Esophagus squamous epithelium (tissue), 5 donors: ENCODE data around the gene C1QL1. TPM values are rescaled to one million over a fixed set of nuclear protein-coding genes. Genes with fewer than 3 reads are reported as not detected.

ENCODE experiments used
- DNase-seq: peaks from one replicate; lab custom pipeline; 2025; lab: John Stamatoyannopoulos, UW
- H3K27ac ChIP-seq, 4 donors: fragments of 200-600 bp; sonication (generic); one replicate each; pipeline ENCODE4 v1.5.1; 2016 to 2019; ENCODE audit warnings: mild to moderate bottlenecking in 1 of 4
- H3K27me3 ChIP-seq, 4 donors: fragments of 200-600 bp; sonication (generic); 1 replicate in 3 of 4; 2 replicates in 1 of 4; pipeline versions ENCODE4 v1.5.1 to v1.6.0; 2017 to 2021; ENCODE audit warnings: antibody characterized with exemption in 1 of 4
- H3K36me3 ChIP-seq, 3 donors: fragments of 200-600 bp; sonication (generic); one replicate each; pipeline ENCODE4 v1.5.1; 2016 to 2019
- H3K4me1 ChIP-seq, 3 donors: fragments of 200-600 bp; sonication (generic); one replicate each; pipeline ENCODE4 v1.5.1; 2017 to 2019
- H3K4me3 ChIP-seq, 4 donors: fragments of 200-600 bp; sonication (generic); 1 replicate in 3 of 4; 2 replicates in 1 of 4; pipeline ENCODE4 v1.5.1; 2016 to 2019; ENCODE audit warnings: mild to moderate bottlenecking in 2 of 4, moderate library complexity in 1 of 4
- H3K9me3 ChIP-seq, 3 donors: fragments of 200-600 bp; sonication (generic); one replicate each; pipeline ENCODE4 v1.5.1; 2016 to 2019
- POLR2A ChIP-seq, 4 donors: fragments of 450-650 bp; IDR thresholded peaks; one replicate each; pipeline ENCODE4 v1.6.1; 2017; ENCODE audit warnings: antibody characterized with exemption in 4 of 4, mild to moderate bottlenecking in 4 of 4, moderate library complexity in 3 of 4
- WGBS, 2 donors: methylation state at CpG; one replicate each; pipeline ENCODE4 v1.1.5; 2018; 5-methylcytosine and 5-hydroxymethylcytosine counted together
- intact Hi-C: fragments of 100-400 bp; cut with DNase I; formaldehyde crosslinking; loops from one replicate; pipeline ENCODE4 v1.15.0; 2022
- total RNA-seq, 4 donors: library from RNA; depleted of rRNA; stranded (reverse); fragments of >200 nt; gene quantifications; one replicate each; pipeline ENCODE4 v1.1.0, GENCODE V29; 2016
- TF ChIP-seq, protein P1 (sequence below), 6 experiments: fragments of 450-650 bp in 4 of 6; fragments of 200-600 bp in 2 of 6; sonication (generic) in 2 of 6; IDR thresholded peaks; one replicate each; pipeline ENCODE4 v1.5.1; 2016 to 2019; ENCODE audit warnings: antibody characterized with exemption in 6 of 6, mild to moderate bottlenecking in 4 of 6, moderate library complexity in 4 of 6
- donor health status: DM: yes; HTN: yes; CAD: no.

Gene C1QL1
- total RNA-seq: 1 to 10 TPM in 1 of 4 donors, under 1 TPM in 2, not detected in 1; 0.35 to 2.3 (median 0.70) TPM

DNA sequence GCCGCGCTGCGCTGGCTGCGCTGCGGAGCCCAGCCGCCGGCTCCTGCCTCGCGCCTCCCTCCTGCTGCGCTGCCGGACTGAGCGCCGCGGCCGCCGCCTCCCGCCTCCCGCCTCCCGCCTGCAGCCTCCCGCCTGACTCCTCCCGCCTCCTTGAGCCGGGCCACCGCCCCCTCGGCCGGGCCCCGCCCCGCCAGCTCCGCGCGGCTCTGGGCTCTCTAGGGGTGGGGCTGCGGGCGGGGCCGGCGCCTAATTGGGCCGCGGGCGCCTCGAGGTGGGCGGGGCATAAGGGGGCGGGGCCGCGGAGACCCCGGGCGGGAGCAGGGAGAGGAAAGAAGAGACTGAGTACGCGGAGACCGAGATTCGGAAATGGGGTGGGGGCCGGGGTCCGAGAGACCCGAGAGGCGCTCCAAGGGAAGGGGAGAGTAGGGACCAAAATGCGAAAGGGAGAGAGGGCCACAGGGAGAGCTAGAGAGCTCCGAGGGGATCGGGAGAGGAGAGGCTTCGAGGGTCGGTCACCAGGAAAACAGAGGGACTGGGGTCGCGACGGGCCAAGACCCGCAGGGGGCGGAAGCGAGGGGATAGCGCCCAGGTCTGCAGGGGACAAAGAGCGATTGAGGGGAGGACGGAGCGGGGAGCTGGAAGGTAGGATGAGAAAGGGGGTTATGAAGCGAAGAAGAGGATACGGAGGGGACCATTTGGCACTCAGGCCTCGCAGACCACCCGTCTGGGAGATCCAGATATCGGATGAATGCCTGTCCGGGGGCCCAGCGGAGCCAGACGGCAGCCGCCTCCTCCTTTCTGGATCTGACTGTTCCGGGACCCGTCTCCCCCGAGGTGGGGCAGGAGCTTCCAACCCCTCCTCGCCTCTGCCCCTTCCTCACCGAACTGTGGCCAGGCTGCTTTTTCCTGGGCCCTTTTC lies at the start of gene C1QL1:
Gene C1QL1 (minus strand): TSS at position 79 of the 919 bp plus-strand sequence. CDS start 255 bp downstream, outside the sequence.
- peaks cover 10 to 77% (median 19%) of the 10 kb centered on the region in 4 donors for H3K27me3 ChIP-seq
- peak within 1 kb of the TSS in 2 of 4 donors; percentile 1 to 52 for H3K27ac ChIP-seq
- peaks cover 15 to 49% (median 31%) of the 10 kb centered on the region in 3 donors for H3K4me1 ChIP-seq
- H3K4me3 ChIP-seq: peak within 1 kb of the TSS; percentile 27 to 67 (median 46)
- peak; percentile 12 for DNase-seq
- H3K36me3 ChIP-seq: no peaks in the 10 kb centered on the region
- 8% methylated on average over 33 to 38 of the region's 81 CpGs for WGBS, 2 donors
- H3K9me3 ChIP-seq: no peaks in the 10 kb centered on the region
- intact Hi-C loops: no loop called here
- TF ChIP-seq, protein P1, sequence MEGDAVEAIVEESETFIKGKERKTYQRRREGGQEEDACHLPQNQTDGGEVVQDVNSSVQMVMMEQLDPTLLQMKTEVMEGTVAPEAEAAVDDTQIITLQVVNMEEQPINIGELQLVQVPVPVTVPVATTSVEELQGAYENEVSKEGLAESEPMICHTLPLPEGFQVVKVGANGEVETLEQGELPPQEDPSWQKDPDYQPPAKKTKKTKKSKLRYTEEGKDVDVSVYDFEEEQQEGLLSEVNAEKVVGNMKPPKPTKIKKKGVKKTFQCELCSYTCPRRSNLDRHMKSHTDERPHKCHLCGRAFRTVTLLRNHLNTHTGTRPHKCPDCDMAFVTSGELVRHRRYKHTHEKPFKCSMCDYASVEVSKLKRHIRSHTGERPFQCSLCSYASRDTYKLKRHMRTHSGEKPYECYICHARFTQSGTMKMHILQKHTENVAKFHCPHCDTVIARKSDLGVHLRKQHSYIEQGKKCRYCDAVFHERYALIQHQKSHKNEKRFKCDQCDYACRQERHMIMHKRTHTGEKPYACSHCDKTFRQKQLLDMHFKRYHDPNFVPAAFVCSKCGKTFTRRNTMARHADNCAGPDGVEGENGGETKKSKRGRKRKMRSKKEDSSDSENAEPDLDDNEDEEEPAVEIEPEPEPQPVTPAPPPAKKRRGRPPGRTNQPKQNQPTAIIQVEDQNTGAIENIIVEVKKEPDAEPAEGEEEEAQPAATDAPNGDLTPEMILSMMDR (IDR thresholded peaks at IDR 0.05): no peak
- TF ChIP-seq POLR2A (IDR thresholded peaks at IDR 0.05): peak in 1 of 4 donors; percentile 22

DNA sequence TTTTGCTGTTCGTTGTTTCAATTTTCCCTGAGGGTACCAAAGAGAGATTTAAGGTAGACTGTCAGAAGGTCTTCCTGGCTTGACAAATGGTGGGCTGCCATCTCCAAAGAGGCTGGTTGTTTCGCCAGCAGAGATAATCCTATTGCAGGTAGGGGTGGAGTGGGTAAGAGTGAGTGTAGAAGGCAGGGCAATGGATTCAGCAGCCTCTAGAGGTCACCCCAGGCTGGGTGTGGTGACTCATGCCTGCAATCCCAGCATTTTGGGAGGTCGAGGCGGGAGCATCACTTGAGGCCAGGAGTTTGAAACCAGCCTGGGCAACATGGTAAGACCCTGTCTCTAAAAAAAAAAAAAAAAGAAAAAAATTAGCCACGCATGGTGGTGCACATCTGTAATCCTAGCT lies 48.7 kb upstream of the C1QL1 start:
- intact Hi-C loops: loop anchor here (5.0 kb wide), 1 partner anchor 85 kb away; no protein-coding TSS in a partner anchor
- no peak overlapping the region for H3K4me3 ChIP-seq

DNA sequence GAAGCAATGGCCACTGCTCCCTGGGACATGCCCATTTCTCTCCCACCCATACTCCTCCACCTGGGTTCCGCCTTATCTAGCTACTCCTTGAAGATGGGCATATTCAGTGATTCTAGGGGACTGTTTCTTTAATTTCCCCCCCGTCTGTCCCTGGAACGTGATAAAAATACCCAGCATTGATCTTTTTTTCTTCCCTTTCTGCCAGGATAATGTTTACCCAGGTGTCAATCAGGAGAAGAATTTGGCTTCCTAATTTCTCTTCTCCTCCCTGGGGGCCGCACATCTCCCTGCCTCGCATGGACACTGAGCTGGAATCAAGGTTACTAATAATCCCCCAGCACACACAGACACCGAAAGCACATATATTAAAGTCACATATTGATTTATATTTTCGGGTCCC lies 48.1 kb upstream of the C1QL1 start:
- WGBS, 2 donors: 39 to 48% methylated on average over 7 of the region's 7 CpGs
- intact Hi-C loops: loop anchor here (5.0 kb wide), 1 partner anchor 84 kb away; no protein-coding TSS in a partner anchor
- Histone ChIP-seq H3K27ac (no peak overlapping the region), H3K27me3 (peaks cover 0 to 12% (median 0%) of the 10 kb centered on the region in 4 donors), H3K4me3 (no peak overlapping the region), H3K9me3 (no peaks in the 10 kb centered on the region), H3K36me3 (no peaks in the 10 kb centered on the region), H3K4me1 (peaks cover 15 to 57% (median 26%) of the 10 kb centered on the region in 3 donors)
- DNase-seq: no peak
- no peak for TF ChIP-seq POLR2A (IDR thresholded peaks at IDR 0.05)
- TF ChIP-seq, protein P1 (IDR thresholded peaks at IDR 0.05): no peak

More for the DNA sequence above, 48.7 kb upstream of the C1QL1 start:
- Histone ChIP-seq H3K4me1 (peaks cover 21 to 62% (median 32%) of the 10 kb centered on the region in 3 donors), H3K27ac (no peak overlapping the region), H3K36me3 (no peaks in the 10 kb centered on the region), H3K27me3 (peaks cover 0 to 12% (median 0%) of the 10 kb centered on the region in 4 donors), H3K9me3 (no peaks in the 10 kb centered on the region)
- TF ChIP-seq POLR2A (IDR thresholded peaks at IDR 0.05): no peak
- TF ChIP-seq, protein P1 (IDR thresholded peaks at IDR 0.05): peak in 2 of 6 experiments; percentile 9 to 27
- no peak for DNase-seq
- WGBS, 2 donors: 49 to 52% methylated on average over 5 of the region's 5 CpGs

DNA sequence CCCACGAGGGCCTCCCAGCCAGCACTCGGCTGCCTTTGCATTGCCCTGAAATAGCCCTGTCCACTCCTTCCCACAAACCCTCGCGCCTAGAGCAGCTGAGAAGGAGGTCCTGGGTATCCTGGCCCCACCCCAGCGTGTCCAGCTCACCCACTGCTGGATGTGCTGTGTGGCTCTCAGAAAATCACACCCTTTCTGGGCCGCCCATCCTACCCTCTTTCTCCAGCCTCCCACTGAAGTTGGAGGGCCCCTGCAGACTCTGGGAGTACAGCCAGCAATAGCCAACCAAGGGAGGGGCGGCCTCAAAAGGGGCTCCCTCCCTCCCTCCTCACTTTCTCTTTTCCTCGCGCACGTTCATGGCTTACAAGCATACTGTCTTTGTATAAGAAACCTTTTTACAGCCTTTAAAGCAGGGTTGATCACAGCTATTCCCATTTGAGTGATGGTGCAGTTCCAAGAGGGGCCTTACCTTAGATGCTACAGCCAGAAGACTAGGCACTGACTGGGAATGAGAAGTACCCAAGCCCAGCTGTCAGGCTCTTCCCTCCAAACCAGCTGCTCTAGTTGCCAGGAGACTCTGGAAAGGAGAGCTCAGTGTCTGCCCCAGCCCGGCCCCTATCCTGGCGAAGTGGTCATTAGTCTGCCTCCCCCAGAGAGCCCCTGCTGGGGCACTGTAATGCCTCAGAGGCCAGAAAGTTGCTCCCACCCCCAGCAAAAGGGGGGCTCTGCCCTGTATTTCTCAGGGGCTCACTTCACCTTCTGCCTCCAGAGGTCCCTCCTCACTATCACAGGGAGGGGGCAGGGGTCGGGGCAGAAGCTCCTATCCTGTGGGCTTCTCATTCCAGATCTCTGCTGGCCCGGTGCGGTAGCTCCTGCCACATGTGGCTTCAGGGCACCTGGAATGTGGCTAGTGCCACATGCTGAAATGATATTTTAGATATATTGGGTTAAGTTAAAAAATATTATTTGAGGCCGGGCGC lies 45.2 kb upstream of the C1QL1 start:
- intact Hi-C loops: no loop called here
- H3K4me3 ChIP-seq: no peak overlapping the region
- H3K27me3 ChIP-seq: no peaks in the 10 kb centered on the region
- H3K27ac ChIP-seq: peak overlapping the region in 2 of 4 donors; percentile 48 to 63
- WGBS, 2 donors: 57 to 68% methylated on average over 10 to 14 of the region's 17 CpGs
- no peaks in the 10 kb centered on the region for H3K9me3 ChIP-seq
- no peak for DNase-seq
- H3K4me1 ChIP-seq: peaks cover 0 to 27% (median 8%) of the 10 kb centered on the region in 3 donors
- TF ChIP-seq POLR2A (IDR thresholded peaks at IDR 0.05): no peak
- TF ChIP-seq, protein P1 (IDR thresholded peaks at IDR 0.05): no peak
- H3K36me3 ChIP-seq: no peaks in the 10 kb centered on the region
